Adrenal gland (tissue), 5 donors: ENCODE measurements around the gene NCCRP1.

Source experiments
- POLR2A ChIP-seq, 2 donors: fragments of 450-650 bp; IDR thresholded peaks; one replicate each; pipeline ENCODE4 v1.6.1; 2017; ENCODE audit warnings: antibody characterized with exemption in 2 of 2, mild to moderate bottlenecking in 2 of 2, moderate library complexity in 1 of 2
- TF ChIP-seq, protein P1 (sequence below), 6 experiments: fragments of 450-650 bp in 4 of 6; fragments of 200-600 bp in 2 of 6; sonication (generic) in 1 of 6; IDR thresholded peaks; 1 replicate in 5 of 6; 2 replicates in 1 of 6; pipeline versions ENCODE4 v1.5.1 to v1.8.0; 2016 to 2021; ENCODE audit warnings: antibody characterized with exemption in 6 of 6, mild to moderate bottlenecking in 2 of 6, moderate library complexity in 1 of 6
- donor health status: DM: no; HTN: no; CAD: no.

GRCh38 chr19:39177736-39178135 lies 19.0 kb upstream of the NCCRP1 start:
- TF ChIP-seq, protein P1, sequence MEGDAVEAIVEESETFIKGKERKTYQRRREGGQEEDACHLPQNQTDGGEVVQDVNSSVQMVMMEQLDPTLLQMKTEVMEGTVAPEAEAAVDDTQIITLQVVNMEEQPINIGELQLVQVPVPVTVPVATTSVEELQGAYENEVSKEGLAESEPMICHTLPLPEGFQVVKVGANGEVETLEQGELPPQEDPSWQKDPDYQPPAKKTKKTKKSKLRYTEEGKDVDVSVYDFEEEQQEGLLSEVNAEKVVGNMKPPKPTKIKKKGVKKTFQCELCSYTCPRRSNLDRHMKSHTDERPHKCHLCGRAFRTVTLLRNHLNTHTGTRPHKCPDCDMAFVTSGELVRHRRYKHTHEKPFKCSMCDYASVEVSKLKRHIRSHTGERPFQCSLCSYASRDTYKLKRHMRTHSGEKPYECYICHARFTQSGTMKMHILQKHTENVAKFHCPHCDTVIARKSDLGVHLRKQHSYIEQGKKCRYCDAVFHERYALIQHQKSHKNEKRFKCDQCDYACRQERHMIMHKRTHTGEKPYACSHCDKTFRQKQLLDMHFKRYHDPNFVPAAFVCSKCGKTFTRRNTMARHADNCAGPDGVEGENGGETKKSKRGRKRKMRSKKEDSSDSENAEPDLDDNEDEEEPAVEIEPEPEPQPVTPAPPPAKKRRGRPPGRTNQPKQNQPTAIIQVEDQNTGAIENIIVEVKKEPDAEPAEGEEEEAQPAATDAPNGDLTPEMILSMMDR (IDR thresholded peaks at IDR 0.05) = no peak
- no peak for TF ChIP-seq POLR2A (IDR thresholded peaks at IDR 0.05)
